Measurements from ENCODE around the gene DUSP7.

DUSP7 gene

GRCh38 chr3:52040600-52040999 lies 15.8 kb downstream of the DUSP7 start:
- no peak for DNase-seq (ENCODE audit: extremely low spot score)
- TF ChIP-seq CTCF (IDR thresholded peaks at IDR 0.05; ENCODE audit: control extremely low read depth, extremely low read depth, low read depth, missing control alignments): no peak
- CTCF ChIA-PET: interaction anchor here (1.5 to 4.1 kb wide), 5 partner anchors 12 to 104 kb away, joined by 3 to 22 read pairs (median 5); partner anchors contain the start of genes ABHD14A, ABHD14B and DUSP7
- POLR2A ChIA-PET: no interaction called here

- CTCF ChIA-PET: interaction anchor here (1.1 to 4.1 kb wide), 6 partner anchors 13 to 105 kb away, joined by 3 to 22 read pairs (median 4); partner anchors contain the start of genes ABHD14A, ABHD14B and DUSP7
- no peak for DNase-seq (ENCODE audit: extremely low spot score)
- POLR2A ChIA-PET: no interaction called here
- TF ChIP-seq CTCF (IDR thresholded peaks at IDR 0.05; ENCODE audit: control extremely low read depth, extremely low read depth, low read depth, missing control alignments): no peak
Measured at GRCh38 chr3:52039846-52040245, 16.5 kb downstream of the DUSP7 start.

- TF ChIP-seq CTCF (IDR thresholded peaks at IDR 0.05; ENCODE audit: control extremely low read depth, extremely low read depth, low read depth, missing control alignments): no peak
- POLR2A ChIA-PET: no interaction called here
- no peak for DNase-seq (ENCODE audit: extremely low spot score)
- CTCF ChIA-PET: interaction anchor here (1.1 to 4.1 kb wide), 3 partner anchors 13 to 38 kb away, joined by 3 to 22 read pairs (median 3); no protein-coding TSS in a partner anchor
Measured at GRCh38 chr3:52039426-52039825, 16.9 kb downstream of the DUSP7 start.

- POLR2A ChIA-PET: no interaction called here
- no peak for TF ChIP-seq CTCF (IDR thresholded peaks at IDR 0.05; ENCODE audit: control extremely low read depth, extremely low read depth, low read depth, missing control alignments)
- CTCF ChIA-PET: interaction anchor here (0.7 to 4.1 kb wide), 6 partner anchors 10 to 301 kb away, joined by 3 to 22 read pairs (median 7); no protein-coding TSS in a partner anchor
- no peak for DNase-seq (ENCODE audit: extremely low spot score)
Measured at GRCh38 chr3:52038227-52038626, 18.1 kb downstream of the DUSP7 start.

- no peak for DNase-seq (ENCODE audit: extremely low spot score)
- ChIA-PET CTCF (interaction anchor here (0.9 to 3.0 kb wide), 6 partner anchors 9 to 437 kb away, joined by 3 to 13 read pairs (median 4); no protein-coding TSS in a partner anchor), POLR2A (no interaction called here)
- TF ChIP-seq CTCF (IDR thresholded peaks at IDR 0.05; ENCODE audit: control extremely low read depth, extremely low read depth, low read depth, missing control alignments): no peak
Measured at GRCh38 chr3:52037291-52037690, 19.1 kb downstream of the DUSP7 start.

- ChIA-PET POLR2A (no interaction called here), CTCF (interaction anchor here (0.9 to 3.0 kb wide), 8 partner anchors 17 to 437 kb away, joined by 3 to 13 read pairs (median 4); partner anchors contain the start of gene DUSP7)
- DNase-seq (ENCODE audit: extremely low spot score): no peak
- TF ChIP-seq CTCF (IDR thresholded peaks at IDR 0.05; ENCODE audit: control extremely low read depth, extremely low read depth, low read depth, missing control alignments): no peak
Measured at GRCh38 chr3:52036829-52037228, 19.5 kb downstream of the DUSP7 start.
